Psoas muscle (tissue), 8 donors: ENCODE measurements around the gene PIM2. TPM values are rescaled to one million over a fixed set of nuclear protein-coding genes. Genes with fewer than 3 reads are reported as not detected.
"Not testable (repeated sequence)": the region's sequence is repeated elsewhere in the genome, so short reads cannot be mapped to it uniquely, and the experiment has no call there.

Experiments used
- ATAC-seq, 4 donors: fragments of 200-7000 bp; cut with Tn5 transposase; one replicate each; pipeline ENCODE4 v1.9.1; 2020; ENCODE audit warnings: moderate library complexity in 3 of 4, mild to moderate bottlenecking in 2 of 4
- DNase-seq, 2 donors: peaks; one replicate each; pipeline ENCODE4 v3.0.0-alpha.2; 2020
- H3K27ac ChIP-seq: fragments of 200-600 bp; one replicate; pipeline ENCODE4 v1.8.0; 2022
- H3K27me3 ChIP-seq, 3 donors: fragments of 200-600 bp in 1 of 3; one replicate each; pipeline versions ENCODE4 v1.6.1 to v1.8.0; 2013 to 2022; ENCODE audit warnings: low read length in 2 of 3, mild to moderate bottlenecking in 2 of 3, moderate library complexity in 1 of 3; ENCODE audit not compliant: insufficient read depth in 3 of 3
- H3K36me3 ChIP-seq, 2 donors: fragments of 200-600 bp in 1 of 2; one replicate each; pipeline versions ENCODE4 v1.6.1 to v1.8.0; 2013 to 2022; ENCODE audit warnings: low read depth in 1 of 2, mild to moderate bottlenecking in 1 of 2, moderate library complexity in 1 of 2; ENCODE audit not compliant: insufficient read depth in 1 of 2
- H3K4me1 ChIP-seq: fragments of 200-600 bp; one replicate; pipeline ENCODE4 v1.8.0; 2022
- H3K4me3 ChIP-seq: fragments of 200-600 bp; one replicate; pipeline ENCODE4 v1.8.0; 2022; ENCODE audit warnings: mild to moderate bottlenecking
- H3K9me3 ChIP-seq: fragments of 200-600 bp; one replicate; pipeline ENCODE4 v1.8.0; 2022
- CTCF ChIP-seq: fragments of 200-600 bp; IDR thresholded peaks from one replicate; pipeline ENCODE4 v1.8.0; 2022; ENCODE audit warnings: antibody characterized with exemption
- WGBS, 3 donors: extraction: QIAGEN DNeasy Blood & Tissue Kit; methylation state at CpG; one replicate each; pipeline versions ENCODE4 v1.1.6 to v1.1.7; 2013; 5-methylcytosine and 5-hydroxymethylcytosine counted together
- intact Hi-C, 2 donors: fragments of 100-400 bp; cut with DNase I; formaldehyde crosslinking; loops; one replicate each; pipeline versions ENCODE4 v1.11.0 to v1.14.2; 2022
- polyA plus RNA-seq, 3 donors: library from polyadenylated mRNA; stranded (reverse); fragments of 200-250 nt; gene quantifications; one replicate each; pipeline ENCODE4 v1.2.3, GENCODE V29; 2013
- total RNA-seq, 4 donors: library from RNA; stranded (reverse); fragmentation: NEBNext Ultra II Directional in 2 of 4; extraction: Animal tissue kit (Norgen Biotek cat#: 25700) in 2 of 4; gene quantifications; one replicate each; pipeline versions ENCODE4 v1.2.1 to v1.2.4, GENCODE V29; 2021 to 2023
- donor health status: healthy with polysubstance abuse.
- donor health status: DM: no; HTN: no; CAD: no; lungs with moderate emphysema.
- donor health status: Bipolar disorder and iron deficiency.
- donor health status: healthy.
- donor health status: DM: yes; HTN: yes; CAD: no.
- donor health status: DM: no; HTN: no; CAD: no.
- donor health status: DM: no; HTN: no; CAD: no.
- donor health status: DM: yes; HTN: yes; CAD: no.

The PIM2 gene
- total and polyA plus RNA-seq, 7 donors = 1.1 to 3.7 (median 1.6) TPM

- ATAC-seq = no peak
- Histone ChIP-seq H3K27me3 (no peaks in the 10 kb centered on the region), H3K36me3 (no peaks in the 10 kb centered on the region), H3K9me3 (no peaks in the 10 kb centered on the region), H3K27ac (no peak overlapping the region), H3K4me1 (no peaks in the 10 kb centered on the region), H3K4me3 (no peak overlapping the region)
- no peak for TF ChIP-seq CTCF
- no peak for DNase-seq
- 58 to 69% (median 67%) methylated on average over 9 to 10 of the region's 10 CpGs for WGBS, 3 donors
- intact Hi-C loops = no loop called here
Measured at GRCh38 chrX:48883729-48884128, 35.1 kb downstream of the PIM2 start.

GRCh38 chrX:48876944-48877343 is 41.9 kb downstream of the PIM2 start:
- WGBS, 3 donors = 53 to 73% (median 60%) methylated on average over 3 to 4 of the region's 4 CpGs
- H3K27ac ChIP-seq, DNase-seq, ATAC-seq, H3K36me3 ChIP-seq, H3K4me1 ChIP-seq, intact Hi-C loops, H3K9me3 ChIP-seq, H3K4me3 ChIP-seq, H3K27me3 ChIP-seq: not testable (repeated sequence)

GRCh38 chrX:48872017-48872416 is 46.8 kb downstream of the PIM2 start:
- 48 to 70% (median 66%) methylated on average over 1 of the region's 2 CpGs for WGBS, 3 donors
- ATAC-seq, H3K36me3 ChIP-seq, H3K27ac ChIP-seq, intact Hi-C loops, H3K9me3 ChIP-seq, DNase-seq, H3K4me1 ChIP-seq, H3K27me3 ChIP-seq, H3K4me3 ChIP-seq: not testable (repeated sequence)

- no peaks in the 10 kb centered on the region for H3K4me1 ChIP-seq
- intact Hi-C loops = no loop called here
- H3K9me3 ChIP-seq = no peaks in the 10 kb centered on the region
- no peak for ATAC-seq
- no peak for DNase-seq
- WGBS, 3 donors = 37 to 56% (median 45%) methylated on average over 4 of the region's 4 CpGs
- no peak overlapping the region for H3K27ac ChIP-seq
- no peak for TF ChIP-seq CTCF
- H3K4me3 ChIP-seq = no peak overlapping the region
- no peaks in the 10 kb centered on the region for H3K36me3 ChIP-seq
- peaks cover 0 to 3% (median 0%) of the 10 kb centered on the region in 3 donors for H3K27me3 ChIP-seq
Measured at GRCh38 chrX:48864210-48864609, 54.6 kb downstream of the PIM2 start.

Other genes starting within 250 kb of the PIM2 start
- gene WAS, start 235.2 kb downstream of the PIM2 start, total RNA-seq = 1 to 10 TPM in 2 of 4 donors, under 1 TPM in 2; 0.85 to 2.9 (median 1.4) TPM
- under 1 TPM; 0.45 to 0.66 (median 0.47) TPM for gene WAS, start 235.2 kb downstream of the PIM2 start, polyA plus RNA-seq
- gene SUV39H1, start 222.3 kb downstream of the PIM2 start, total RNA-seq = 1 to 10 TPM; 1.9 to 3.2 (median 2.7) TPM
- 1 to 10 TPM; 2.2 to 3.6 (median 2.8) TPM for gene SUV39H1, start 222.3 kb downstream of the PIM2 start, polyA plus RNA-seq
- not detected for gene GLOD5, start 157.3 kb downstream of the PIM2 start, total RNA-seq
- not detected for gene GLOD5, start 157.3 kb downstream of the PIM2 start, polyA plus RNA-seq
- gene GATA1, start 132.4 kb downstream of the PIM2 start, total RNA-seq = under 1 TPM in 1 of 4 donors, not detected in 3; 0.17 TPM
- under 1 TPM in 2 of 3 donors, not detected in 1; 0.03 to 0.04 TPM for gene GATA1, start 132.4 kb downstream of the PIM2 start, polyA plus RNA-seq
- 10 to 100 TPM; 31.8 to 47.1 (median 43.6) TPM for gene HDAC6, start 117.0 kb downstream of the PIM2 start, total RNA-seq
- 10 to 100 TPM; 21.8 to 26.2 (median 24.4) TPM for gene HDAC6, start 117.0 kb downstream of the PIM2 start, polyA plus RNA-seq
- not detected for gene ERAS, start 92.5 kb downstream of the PIM2 start, total RNA-seq
- gene ERAS, start 92.5 kb downstream of the PIM2 start, polyA plus RNA-seq = not detected
- gene PCSK1N, start 83.4 kb downstream of the PIM2 start, total RNA-seq = under 1 TPM in 1 of 4 donors, not detected in 3; 0.44 TPM
- gene PCSK1N, start 83.4 kb downstream of the PIM2 start, polyA plus RNA-seq = not detected
- 10 to 100 TPM; 56.6 to 76.2 (median 65.1) TPM for gene TIMM17B, start 21.3 kb downstream of the PIM2 start, total RNA-seq
- 10 to 100 TPM; 63.1 to 91.6 (median 78.4) TPM for gene TIMM17B, start 21.3 kb downstream of the PIM2 start, polyA plus RNA-seq
- 10 to 100 TPM; 51.8 to 65.7 (median 60.6) TPM for gene PQBP1, start 21.1 kb downstream of the PIM2 start, total RNA-seq
- 10 to 100 TPM; 71.0 to 98.8 (median 77.2) TPM for gene PQBP1, start 21.1 kb downstream of the PIM2 start, polyA plus RNA-seq
- gene SLC35A2, start 7.4 kb downstream of the PIM2 start, total RNA-seq = 10 to 100 TPM in 2 of 4 donors, 1 to 10 TPM in 2; 8.8 to 13.4 (median 11.2) TPM
- gene SLC35A2, start 7.4 kb downstream of the PIM2 start, polyA plus RNA-seq = 10 to 100 TPM; 13.2 to 26.1 (median 19.7) TPM
- 10 to 100 TPM; 21.4 to 38.7 (median 28.5) TPM for gene OTUD5, start 38.6 kb upstream of the PIM2 start, total RNA-seq
- gene OTUD5, start 38.6 kb upstream of the PIM2 start, polyA plus RNA-seq = 10 to 100 TPM; 17.5 to 34.8 (median 18.6) TPM
- under 1 TPM; 0.18 to 0.41 (median 0.25) TPM for gene KCND1, start 52.8 kb upstream of the PIM2 start, total RNA-seq
- gene KCND1, start 52.8 kb upstream of the PIM2 start, polyA plus RNA-seq = under 1 TPM; 0.03 to 0.44 (median 0.30) TPM
- gene GRIPAP1, start 83.2 kb upstream of the PIM2 start, total RNA-seq = 10 to 100 TPM; 16.5 to 23.6 (median 19.4) TPM
- gene GRIPAP1, start 83.2 kb upstream of the PIM2 start, polyA plus RNA-seq = 10 to 100 TPM; 12.6 to 17.5 (median 13.4) TPM
- gene TFE3, start 124.3 kb upstream of the PIM2 start, total RNA-seq = 10 to 100 TPM; 18.1 to 46.5 (median 30.4) TPM
- 10 to 100 TPM; 16.9 to 55.2 (median 32.3) TPM for gene TFE3, start 124.3 kb upstream of the PIM2 start, polyA plus RNA-seq
- gene CCDC120, start 140.0 kb upstream of the PIM2 start, total RNA-seq = 1 to 10 TPM in 2 of 4 donors, under 1 TPM in 2; 0.76 to 1.2 (median 0.95) TPM
- under 1 TPM; 0.40 to 0.48 (median 0.43) TPM for gene CCDC120, start 140.0 kb upstream of the PIM2 start, polyA plus RNA-seq
- 1 to 10 TPM; 4.3 to 9.1 (median 6.6) TPM for gene PRAF2, start 155.0 kb upstream of the PIM2 start, total RNA-seq
- 10 to 100 TPM in 2 of 3 donors, 1 to 10 TPM in 1; 9.7 to 12.5 (median 11.4) TPM for gene PRAF2, start 155.0 kb upstream of the PIM2 start, polyA plus RNA-seq
- 10 to 100 TPM; 67.3 to 85.7 (median 75.0) TPM for gene WDR45, start 160.9 kb upstream of the PIM2 start, total RNA-seq
- gene WDR45, start 160.9 kb upstream of the PIM2 start, polyA plus RNA-seq = 100 to 1,000 TPM in 1 of 3 donors, 10 to 100 TPM in 2; 93.2 to 102 (median 99.4) TPM
- 10 to 100 TPM; 26.7 to 28.8 (median 27.7) TPM for gene GPKOW, start 204.7 kb upstream of the PIM2 start, total RNA-seq
- gene GPKOW, start 204.7 kb upstream of the PIM2 start, polyA plus RNA-seq = 10 to 100 TPM; 25.9 to 29.4 (median 26.9) TPM
- gene MAGIX, start 243.7 kb upstream of the PIM2 start, total RNA-seq = 1 to 10 TPM; 2.9 to 3.7 (median 3.5) TPM
- 1 to 10 TPM; 5.2 to 8.0 (median 5.3) TPM for gene MAGIX, start 243.7 kb upstream of the PIM2 start, polyA plus RNA-seq